Measurements from ENCODE around the gene RNF144B.

- no peak for TF ChIP-seq EP300 (IDR thresholded peaks at IDR 0.05; ENCODE audit: borderline replicate concordance in 1 of 2, low read depth in 2 of 2, low read length in 2 of 2)
- TF ChIP-seq POLR2A (IDR thresholded peaks at IDR 0.05; ENCODE audit: control extremely low read depth in 1 of 2, low read depth in 2 of 2, low read length in 2 of 2) = no peak
- TF ChIP-seq GABPA (IDR thresholded peaks at IDR 0.05; ENCODE audit: borderline replicate concordance, insufficient read depth, low read length) = no peak
- TF ChIP-seq EGR1 (IDR thresholded peaks at IDR 0.05; ENCODE audit: borderline replicate concordance, low read depth, low read length) = no peak
Measured at GRCh38 chr6:18495236-18495635, 108.1 kb downstream of the RNF144B start.

Data from H1 (cell line).